Kidney tubule cell (primary cell): ENCODE data around the gene SOX6.

ENCODE experiments used
- DNase-seq: peaks from one replicate; pipeline ENCODE4 v3.0.0-alpha.2; 2018; ENCODE audit warnings: low spot score

SOX6 gene

DNA sequence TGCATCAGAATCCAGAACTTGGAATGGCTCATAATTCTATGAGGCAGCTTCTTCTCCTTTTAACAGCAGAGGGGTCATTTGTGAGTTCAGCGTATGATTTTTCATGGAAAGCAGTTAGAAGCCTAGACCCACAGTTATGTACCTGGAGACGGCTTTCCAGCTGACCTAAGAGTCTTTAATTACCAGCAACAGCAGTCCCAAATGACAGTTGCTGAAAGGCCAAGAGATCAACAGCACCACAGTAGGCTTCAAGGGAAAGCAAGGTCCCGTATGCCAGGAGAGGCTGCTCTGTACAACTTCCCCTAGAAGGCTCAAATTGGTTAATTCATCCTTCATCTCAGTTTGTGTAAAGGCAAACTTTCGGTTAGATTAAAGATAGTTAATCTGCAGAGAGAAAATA, 363.0 kb downstream of the SOX6 start:
- no peak for DNase-seq

DNA sequence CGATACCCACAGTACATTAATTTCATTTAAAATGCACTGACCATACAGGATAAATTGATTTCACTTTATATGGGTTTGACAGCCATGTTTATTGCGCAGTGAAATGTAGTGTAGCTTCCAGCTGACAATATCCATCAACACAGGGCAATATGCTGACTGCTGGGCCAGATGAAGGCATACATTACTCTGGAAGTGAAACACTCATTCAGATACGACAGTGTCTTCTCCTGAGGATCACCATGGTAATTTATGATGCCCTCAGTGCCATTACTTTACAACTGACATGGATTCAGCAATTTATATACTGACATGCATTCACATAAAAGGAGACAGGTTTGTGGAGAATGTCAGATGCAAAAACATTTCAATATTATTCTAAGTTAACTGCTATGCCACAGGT, 365.1 kb downstream of the SOX6 start:
- DNase-seq: no peak

DNA sequence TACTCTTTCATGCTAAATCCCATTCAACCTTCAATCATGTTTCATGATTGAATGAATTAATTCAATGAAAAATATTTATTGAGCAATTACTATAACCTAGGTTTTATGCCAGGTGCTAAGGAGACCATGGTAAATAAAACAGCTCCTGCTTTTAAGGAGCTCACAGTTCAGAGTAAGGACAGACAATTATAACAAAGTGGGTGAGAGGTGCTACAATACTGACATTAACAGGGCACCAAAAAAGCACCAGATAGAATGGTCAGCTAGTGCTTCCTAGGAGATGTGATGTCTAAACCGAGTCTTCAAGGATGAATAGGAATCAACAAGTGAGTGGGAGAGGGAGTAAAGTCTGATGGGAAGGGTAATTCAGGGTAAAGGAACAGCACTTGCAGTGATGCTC, 366.7 kb downstream of the SOX6 start:
- DNase-seq: no peak

DNA sequence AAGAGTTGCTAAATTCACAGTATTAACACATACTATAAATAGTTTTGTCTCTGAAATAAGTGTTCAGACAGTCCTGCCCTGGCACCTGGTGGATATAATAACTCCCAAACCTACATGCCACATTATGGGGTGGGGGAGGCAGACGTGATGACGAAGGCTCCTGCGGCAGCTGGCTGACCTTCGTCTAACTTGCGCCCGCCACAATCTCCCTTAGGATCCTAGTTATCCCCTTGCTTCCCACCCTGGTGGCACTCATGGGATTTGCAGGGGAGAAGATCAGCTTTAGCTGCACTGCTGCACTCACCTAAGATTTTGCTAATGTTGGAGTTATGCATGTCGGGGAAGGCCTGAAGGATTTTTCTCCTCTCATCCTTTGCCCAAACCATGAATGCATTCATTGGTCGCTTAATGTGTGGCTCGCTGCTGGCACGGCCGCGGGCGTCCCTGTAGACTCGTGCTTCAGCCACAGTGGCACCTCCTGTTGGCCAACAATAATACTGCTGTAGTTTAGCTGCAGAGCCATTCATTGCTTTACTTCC, 367.6 kb downstream of the SOX6 start:
- DNase-seq: no peak

DNA sequence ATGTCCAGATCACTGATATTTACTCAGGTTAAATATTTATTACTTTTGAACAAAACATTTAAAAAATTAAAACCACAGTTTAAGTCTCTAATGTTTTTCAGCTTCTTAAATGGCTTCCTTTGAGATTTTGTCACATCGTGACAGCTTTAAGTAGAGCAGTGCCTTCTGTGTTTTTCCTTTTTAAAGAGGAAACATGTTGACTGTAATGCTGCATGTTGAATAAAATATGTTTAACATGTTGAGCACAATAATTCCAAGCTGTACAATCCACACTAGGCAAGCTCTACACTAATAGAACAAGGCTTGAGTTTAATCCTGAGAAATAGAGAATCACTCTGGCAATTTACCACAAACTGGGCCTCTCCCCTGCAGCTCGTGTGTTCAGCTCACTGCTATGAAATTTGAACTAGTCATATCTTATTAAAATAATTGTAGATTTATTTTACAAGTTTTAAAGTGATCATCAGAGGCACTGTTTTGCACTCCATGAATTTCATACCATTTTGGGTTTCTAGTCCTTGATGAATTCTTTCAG, 368.3 kb downstream of the SOX6 start:
- no peak for DNase-seq

DNA sequence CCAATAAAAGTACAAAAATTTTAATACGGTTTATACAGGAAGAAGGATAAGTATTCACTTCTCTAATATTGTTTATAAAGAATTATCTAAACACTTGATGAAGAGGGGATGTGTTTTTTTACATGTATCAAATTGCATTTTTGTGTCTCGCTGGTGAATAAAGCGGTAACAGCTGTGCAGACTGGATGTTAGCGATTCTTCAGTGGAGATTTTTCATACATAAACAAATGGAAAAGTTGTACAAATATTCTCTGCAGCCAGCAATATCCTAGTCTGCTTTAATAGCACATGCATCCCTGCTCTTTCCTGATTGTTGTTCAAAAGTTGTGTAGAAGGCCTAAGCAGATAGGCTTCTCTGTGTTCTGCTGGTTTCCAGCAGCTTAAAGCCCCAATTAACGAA, 369.3 kb downstream of the SOX6 start:
- no peak for DNase-seq

DNA sequence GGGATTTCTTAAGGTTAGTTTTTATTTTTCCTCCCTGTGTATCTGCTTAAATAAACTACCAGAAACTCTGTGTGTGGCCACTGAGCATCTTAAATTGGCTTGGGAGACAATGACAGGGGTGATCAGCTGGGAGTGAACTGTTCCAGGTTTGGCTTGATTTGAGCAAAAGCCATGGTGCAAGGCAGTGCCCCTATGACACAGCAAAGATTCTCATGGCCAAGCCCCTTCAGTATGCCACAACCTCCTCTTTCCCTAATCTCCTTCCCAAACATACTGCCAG, 370.5 kb downstream of the SOX6 start:
- DNase-seq: no peak

DNA sequence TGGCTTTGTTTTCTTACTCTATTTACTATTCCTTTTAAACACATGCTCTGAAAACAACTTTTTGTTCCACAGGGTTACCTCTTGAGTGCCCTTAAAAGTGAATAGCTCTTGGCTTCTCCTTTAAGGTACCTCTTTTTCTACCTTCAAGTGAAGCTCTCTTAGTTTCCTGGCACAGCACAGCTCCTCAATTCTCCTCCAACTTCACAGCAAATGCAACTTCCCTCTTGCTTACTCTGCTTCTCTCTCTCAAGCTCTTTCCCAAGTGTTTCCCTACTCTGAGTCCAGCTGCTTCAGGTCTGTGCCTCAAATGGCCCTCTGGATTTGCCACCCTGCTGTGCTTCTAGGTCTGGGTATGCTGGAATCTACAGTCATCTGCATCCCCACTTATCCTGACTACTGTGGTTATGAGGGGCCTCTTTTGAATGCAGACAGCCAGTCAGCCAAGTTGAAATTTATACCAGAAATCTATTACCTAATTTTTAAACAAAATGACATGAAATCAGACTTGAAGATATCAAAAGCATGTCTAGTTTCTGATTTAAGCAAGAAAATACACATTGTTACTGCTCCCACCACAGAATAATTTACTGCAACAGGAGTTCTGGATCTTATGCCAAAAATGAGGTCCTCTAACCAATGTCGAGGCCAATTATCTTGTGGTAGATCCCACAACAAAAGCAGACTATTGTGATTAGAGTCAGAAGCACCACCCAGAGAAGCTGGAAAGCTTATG, 371.1 kb downstream of the SOX6 start:
- DNase-seq: no peak

DNA sequence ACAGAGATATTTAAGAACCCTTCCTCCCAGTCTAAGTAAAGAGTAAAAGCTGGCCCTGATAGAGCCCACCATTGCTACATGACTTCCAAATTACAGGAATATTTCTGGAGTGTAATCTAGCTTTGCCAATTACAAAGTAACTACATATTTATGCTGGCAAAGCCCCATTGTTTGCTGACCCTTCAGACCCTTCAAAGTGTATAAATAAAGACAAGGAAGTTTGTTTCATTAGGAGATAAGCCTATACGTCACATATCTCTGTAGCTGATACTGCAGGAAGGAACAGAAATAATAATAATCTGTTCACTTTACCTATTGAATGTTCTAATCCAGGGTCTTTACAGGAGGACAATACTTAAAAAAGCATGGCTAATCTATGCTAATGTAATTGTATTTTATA, 375.1 kb downstream of the SOX6 start:
- DNase-seq: no peak

DNA sequence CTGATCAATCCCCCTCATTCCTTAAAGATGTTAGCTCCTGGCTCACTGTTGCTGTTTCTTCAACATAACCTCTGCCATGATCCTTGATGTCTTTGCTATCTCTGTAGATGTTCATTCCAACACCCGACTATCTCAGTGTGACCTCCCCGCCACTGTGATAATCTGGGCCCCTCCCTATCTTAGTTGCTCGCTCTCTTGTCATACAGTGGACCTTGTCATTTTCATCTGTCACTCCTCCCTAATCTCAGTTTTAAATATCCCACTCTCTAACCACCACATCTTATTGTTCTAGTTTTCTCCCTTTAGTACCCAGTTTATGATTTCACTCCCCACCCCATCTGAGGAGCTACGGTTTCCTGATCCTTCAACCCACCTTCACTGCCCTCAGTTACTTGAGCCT, 379.2 kb downstream of the SOX6 start:
- no peak for DNase-seq

DNA sequence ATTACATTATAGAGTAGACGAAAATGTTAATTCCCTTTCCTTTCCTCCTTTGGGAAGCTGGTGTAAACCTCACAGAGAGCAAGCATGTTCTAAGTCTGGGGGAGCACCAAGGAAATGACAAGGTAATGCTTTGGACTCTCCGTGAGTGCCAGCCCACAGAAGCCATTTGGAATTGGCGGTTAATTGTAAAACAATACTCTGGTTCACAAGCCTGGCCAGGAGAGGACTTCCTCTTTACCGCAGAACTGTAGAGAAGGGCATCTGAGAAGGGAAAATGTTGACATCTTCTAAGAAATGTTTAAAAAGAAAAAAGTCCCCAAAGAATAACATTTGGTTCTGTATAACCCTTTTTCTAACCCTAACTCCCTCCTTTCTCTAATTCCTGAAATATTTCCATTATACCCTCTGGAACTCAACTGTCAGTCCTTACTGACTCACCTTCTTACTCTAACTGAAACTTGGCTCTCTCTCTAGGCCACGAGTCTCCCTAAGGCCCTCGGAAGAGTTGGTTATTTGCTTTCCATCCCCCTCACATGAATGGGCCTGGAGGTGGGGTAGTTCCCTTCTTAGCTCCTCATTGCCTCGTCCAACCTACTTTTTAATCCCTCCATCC, 379.8 kb downstream of the SOX6 start:
- peak; percentile 16 for DNase-seq

DNA sequence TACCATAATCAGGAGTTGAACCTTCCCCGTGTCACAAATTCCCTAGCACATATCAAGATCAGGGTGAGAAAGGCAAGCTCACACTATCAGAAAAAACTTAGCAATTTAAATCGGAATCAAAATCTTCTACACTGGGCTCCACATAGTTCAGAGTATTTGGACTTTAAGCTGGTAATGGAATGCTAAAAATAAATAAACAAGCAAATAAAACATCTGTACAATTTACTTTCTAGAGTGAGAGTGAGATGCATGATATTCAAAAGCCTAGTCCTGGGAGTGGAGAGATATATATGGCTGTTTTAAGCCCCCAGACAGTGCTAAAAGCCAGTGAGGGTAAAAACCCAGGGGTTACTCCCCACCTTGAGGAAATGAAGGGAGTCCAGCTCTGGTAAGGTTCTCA, 380.6 kb downstream of the SOX6 start:
- DNase-seq: no peak

DNA sequence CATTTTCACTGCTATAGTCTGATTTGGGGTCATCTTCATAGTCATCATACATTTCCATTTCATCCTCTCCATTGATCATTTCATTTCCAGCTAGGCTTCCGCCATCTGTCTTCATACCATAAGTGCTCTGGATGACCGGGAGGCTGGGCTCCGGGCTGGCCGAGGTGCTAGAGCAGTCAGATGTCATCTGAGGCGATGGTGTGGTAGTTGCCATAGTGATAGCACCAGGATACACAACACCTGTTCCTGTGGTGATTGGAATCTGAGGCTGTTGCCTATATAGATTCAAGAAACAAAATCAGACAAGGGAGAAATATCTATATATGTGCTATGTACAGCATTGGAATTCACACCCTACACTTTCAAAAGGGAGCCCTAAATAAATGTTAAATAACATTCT, 383.5 kb downstream of the SOX6 start:
- no peak for DNase-seq

DNA sequence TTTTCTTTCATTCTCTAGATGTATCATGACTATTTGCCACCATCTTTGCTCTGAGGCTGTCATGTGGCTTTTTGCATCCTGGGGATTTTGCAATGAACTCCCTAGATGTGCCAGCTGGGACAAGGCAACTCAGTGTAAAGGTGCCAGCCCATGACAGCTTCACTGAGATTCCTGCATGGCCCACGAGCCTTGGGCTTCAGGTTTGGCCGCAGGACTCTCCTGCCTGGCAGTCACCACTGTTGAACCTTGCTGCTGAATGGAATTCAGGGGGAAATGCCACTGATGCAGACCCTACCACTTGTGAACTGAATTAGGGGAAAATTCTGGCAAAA, 385.2 kb downstream of the SOX6 start:
- DNase-seq: no peak

DNA sequence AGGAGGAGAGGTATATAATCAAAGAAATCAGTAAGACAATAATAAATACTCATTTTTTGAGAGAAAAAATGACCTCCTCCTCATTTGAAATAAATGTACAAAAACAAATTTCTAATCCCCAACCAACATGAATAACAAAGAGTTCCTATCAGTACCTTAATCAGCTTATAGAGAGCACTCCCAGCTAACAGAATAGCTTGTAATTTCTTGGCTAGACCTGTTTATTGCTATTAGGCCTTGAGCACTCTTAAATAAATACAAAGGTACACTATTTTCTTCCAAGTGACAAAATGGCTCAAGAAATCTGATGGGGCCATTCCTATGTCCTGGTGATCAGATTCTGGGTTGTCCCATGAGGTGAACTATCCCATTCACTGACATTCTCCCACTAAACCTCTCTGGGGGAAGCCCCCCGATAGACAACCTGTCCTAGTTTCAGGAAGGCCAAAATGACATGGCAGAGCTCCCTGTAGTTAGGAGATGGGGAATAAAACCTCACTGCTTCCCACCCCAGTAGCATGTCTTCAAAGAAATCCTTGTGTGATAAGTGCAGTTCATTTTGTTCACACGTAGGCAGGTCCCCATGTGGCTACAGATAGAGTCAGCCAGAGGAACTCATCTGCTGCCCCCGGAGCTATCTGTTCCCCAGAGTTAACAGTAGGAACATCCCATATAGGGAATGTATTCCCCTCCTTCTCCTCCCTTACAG, 385.7 kb downstream of the SOX6 start:
- DNase-seq: no peak

DNA sequence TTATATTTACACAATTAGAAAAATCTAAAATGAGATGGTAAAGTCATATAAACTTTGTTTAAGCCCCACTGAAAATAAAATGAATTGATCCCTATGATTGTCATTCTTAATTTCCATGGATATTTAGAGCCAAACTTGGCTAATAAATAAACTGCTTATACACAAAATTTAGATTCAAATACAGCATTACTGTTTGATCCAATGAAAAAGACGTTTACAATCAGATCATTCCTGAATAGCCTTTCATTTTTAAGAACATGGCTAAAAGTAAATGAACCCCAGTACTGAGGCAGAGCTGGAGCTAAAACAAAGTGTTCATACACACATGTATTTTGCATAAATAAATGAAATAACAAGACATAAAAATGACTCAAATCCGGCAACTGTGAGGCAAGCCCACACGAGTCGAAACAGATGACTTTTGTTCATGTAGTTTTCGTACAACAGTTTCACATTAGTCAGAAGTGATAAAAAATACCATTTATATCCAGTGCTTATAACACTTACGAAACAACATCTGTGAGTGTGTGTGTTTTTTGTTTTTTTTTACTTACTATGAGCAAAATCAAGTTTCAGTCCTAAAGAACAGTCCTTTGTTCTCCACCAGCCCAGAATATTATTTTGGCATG, 386.5 kb downstream of the SOX6 start:
- DNase-seq: no peak

DNA sequence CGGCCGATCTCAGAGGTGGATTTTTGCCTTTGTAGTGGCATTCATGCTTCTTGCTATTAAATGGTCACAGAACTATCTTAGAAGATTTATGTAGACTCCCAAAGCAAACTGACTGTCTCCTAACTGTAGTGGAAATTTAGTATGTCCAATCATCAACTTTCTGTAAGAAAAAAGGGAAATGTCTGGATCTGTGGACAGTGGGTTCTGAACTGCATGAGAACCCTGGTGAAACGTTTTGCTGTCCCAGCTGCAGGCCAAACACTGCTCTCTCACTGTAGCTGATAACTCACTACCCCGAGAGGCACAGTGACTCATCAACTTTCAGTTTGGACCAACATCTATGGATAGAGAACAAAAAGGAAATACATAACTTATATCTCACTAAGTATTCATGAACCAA, 387.1 kb downstream of the SOX6 start:
- DNase-seq: peak; percentile 54

DNA sequence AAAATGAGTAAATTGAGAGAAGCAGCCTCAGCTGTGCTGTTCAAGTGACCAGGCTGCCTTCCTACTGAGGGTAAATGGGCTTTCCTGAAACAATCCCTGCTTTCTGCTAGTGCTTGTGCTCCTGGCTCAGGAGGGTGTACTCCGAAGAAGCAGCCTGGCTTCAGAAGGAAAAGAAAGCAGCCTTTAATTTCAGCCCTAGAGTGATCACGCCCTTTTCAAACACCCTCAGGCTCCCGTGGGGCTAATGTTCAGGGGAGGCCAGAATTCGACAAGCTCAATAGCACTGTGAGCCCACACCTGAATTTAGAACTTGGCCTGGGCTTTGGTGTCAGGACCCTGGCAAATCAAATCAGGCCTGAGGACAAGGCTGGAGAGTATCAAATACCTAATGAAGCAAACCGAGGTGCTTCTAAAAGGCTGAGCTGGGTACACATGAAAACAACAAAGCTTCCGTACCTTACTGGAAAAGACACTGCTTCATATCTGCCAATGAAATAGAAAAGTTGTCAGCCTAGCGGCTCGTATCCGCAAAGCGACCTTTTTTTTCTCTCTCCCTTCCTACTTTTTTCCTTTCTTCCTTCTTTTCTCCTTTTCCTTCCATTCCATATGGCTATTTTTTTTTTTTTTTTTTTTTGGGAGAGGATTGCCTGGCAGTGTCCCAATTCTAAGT, 387.8 kb downstream of the SOX6 start:
- DNase-seq: no peak

DNA sequence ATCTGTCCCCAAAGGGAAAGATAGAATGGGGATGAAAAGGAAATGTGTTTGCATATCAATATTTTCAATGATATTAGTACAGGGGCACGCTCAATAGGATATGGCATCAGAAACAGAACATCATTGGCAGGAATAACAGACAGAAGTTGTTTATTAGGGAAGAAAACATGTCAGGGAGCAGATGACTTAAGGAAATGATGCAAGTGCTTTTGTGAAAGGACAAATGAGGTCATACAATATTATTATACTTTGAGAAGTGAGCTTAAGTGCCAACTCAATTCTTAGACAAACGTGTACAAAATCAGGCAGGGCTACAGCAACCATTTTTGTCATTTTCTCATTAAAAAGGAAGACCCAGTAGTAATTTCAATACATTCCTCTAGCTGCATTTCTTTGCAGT, 388.4 kb downstream of the SOX6 start:
- DNase-seq: no peak

DNA sequence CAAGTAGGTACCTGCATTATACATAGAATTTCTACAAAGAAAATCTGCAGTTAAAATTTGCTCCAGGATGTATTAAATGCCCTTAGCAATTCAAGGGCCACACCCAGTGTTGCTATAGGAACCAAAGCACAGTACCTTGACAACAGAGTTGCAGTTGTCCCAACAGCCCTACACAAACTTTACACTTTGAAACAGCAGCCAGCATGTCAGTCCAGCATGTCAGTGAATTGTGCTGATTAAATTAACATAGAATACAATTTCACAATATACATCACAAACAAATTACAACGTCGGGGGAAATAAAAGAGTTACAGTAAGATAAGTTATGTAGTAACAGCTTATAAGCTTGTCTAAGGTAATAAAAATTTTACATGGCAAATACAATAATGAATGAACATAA, 389.2 kb downstream of the SOX6 start:
- DNase-seq: peak; percentile 35

DNA sequence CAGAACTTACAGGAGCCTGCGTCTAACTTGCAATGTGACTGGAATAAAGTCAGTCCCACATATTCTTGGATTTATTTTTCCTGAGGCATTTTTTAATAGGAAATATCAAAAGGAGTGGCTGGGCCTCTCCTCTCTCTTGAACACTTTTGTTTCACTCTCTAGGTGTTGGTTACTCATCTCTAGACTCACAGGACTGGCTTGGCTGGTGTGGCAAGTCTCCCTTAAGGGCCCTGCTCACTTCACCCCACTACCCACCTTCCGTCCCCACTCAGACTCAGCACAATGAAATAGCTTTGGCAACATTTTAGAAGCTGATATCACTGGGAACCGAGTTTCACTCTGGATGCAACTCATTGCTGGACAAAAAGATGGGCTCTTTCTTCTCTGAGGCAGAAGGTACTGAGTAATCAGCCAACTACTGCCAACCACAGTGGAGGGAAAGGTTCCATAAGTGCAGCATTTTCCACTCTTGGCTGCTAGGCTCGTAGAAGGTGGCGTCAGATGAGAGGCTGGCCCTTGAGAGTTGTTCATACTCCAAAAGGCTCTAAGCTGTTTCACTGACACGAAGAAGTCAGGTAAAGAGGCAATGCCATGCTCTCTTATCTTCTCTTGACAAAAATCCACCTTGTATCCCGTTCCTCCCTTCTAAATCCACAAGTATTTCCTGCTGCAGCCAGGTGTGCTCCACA, 390.6 kb downstream of the SOX6 start:
- DNase-seq: peak; percentile 24

DNA sequence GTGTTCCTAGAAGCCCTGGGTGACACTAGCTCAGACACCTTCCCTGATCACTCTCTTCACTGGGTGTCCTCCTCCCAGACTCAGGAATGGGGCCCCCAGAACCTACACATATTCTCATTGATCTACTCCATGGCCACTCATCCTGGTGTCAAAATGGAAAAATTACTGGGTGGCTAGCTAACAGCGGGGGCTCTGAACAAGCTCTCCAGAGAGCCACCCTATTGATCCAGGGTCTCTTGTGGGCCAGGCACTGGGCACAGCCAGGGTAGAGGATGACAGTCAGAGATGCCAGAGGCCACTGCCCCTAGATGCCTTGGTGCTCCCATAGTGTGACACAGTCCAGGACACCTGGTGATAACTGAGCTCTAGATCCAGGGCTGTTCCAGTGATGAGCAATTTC, 393.1 kb downstream of the SOX6 start:
- DNase-seq: no peak
